GM21360 (cell line): ENCODE measurements around the gene FBXO22.
"Not testable (repeated sequence)": the region's sequence is repeated elsewhere in the genome, so short reads cannot be mapped to it uniquely, and the experiment has no call there.

Experiments
- ATAC-seq: cut with Tn5 transposase; IDR thresholded peaks from one replicate; pipeline ENCODE4 v1.9.1; 2021; ENCODE audit warnings: mild to moderate bottlenecking, moderate library complexity; ENCODE audit not compliant: unreplicated experiment

FBXO22 gene

GRCh38 chr15:75976766-75977165, 73.1 kb downstream of the FBXO22 start:
- not testable (repeated sequence) for ATAC-seq

GRCh38 chr15:75981149-75981815, 77.6 kb downstream of the FBXO22 start:
- no peak for ATAC-seq

GRCh38 chr15:75982468-75982867, 78.8 kb downstream of the FBXO22 start:
- ATAC-seq = no peak

- not testable (repeated sequence) for ATAC-seq
Observed at GRCh38 chr15:75984706-75985105, 81.0 kb downstream of the FBXO22 start.

GRCh38 chr15:75985971-75986370, 82.3 kb downstream of the FBXO22 start:
- ATAC-seq = no peak

GRCh38 chr15:75989045-75989444, 85.4 kb downstream of the FBXO22 start:
- no peak for ATAC-seq

- no peak for ATAC-seq
Observed at GRCh38 chr15:75989875-75990274, 86.2 kb downstream of the FBXO22 start.
